ENCODE measurements around the gene TMEM26. TPM values are rescaled to one million over a fixed set of nuclear protein-coding genes. Genes with fewer than 3 reads are reported as not detected.

TMEM26 gene
- total RNA-seq, 1 experiment from 2014 or later, result 1.6 TPM

- Mint-ChIP-seq H3K27ac (peak overlapping the region; percentile 16; the same call in 1 of the 2 replicates), H3K36me3 (no peaks in the 10 kb centered on the region), H3K27me3 (ENCODE audit: low read depth) (no peaks in the 10 kb centered on the region), H3K9me3 (no peaks in the 10 kb centered on the region; the same call in 1 of the 2 replicates), H3K4me3 (no peak overlapping the region), H3K4me1 (peaks cover 13% of the 10 kb centered on the region)
- no peak for TF ChIP-seq ZNF263 (CRISPR knock-in tag; IDR thresholded peaks at IDR 0.05; ENCODE audit: low read depth)
- TF ChIP-seq JUN (CRISPR knock-in tag; IDR thresholded peaks at IDR 0.05), result no peak
- TF ChIP-seq JAZF1 (CRISPR knock-in tag; IDR thresholded peaks at IDR 0.05), result no peak
- DNase-seq (ENCODE audit: low spot score) (no peak), ATAC-seq (peak; percentile 39; the same call in 1 of the 2 replicates)
- POLR2A ChIA-PET, result no interaction called here
- CTCF ChIA-PET, result interaction anchor here (0.6 kb wide), 1 partner anchor 14 kb away, joined by 3 read pairs; no protein-coding TSS in a partner anchor
Measured at GRCh38 chr10:61472090-61472674, 19.0 kb upstream of the TMEM26 start.

GRCh38 chr10:61471491-61471890 is 18.3 kb upstream of the TMEM26 start:
- CTCF ChIA-PET, result interaction anchor here (0.6 kb wide), 1 partner anchor 13 kb away, joined by 3 read pairs; no protein-coding TSS in a partner anchor
- no peak for ATAC-seq
- H3K4me3 Mint-ChIP-seq, result no peak overlapping the region

GRCh38 chr10:61470740-61471139 is 17.6 kb upstream of the TMEM26 start:
- POLR2A ChIA-PET, result no interaction called here
- no peak for TF ChIP-seq ZNF219 (CRISPR knock-in tag; IDR thresholded peaks at IDR 0.05; ENCODE audit: borderline replicate concordance)
- TF ChIP-seq CREB1 (CRISPR knock-in tag; IDR thresholded peaks at IDR 0.05), result no peak
- DNase-seq (ENCODE audit: low spot score), result no peak
- Mint-ChIP-seq H3K4me3 (no peak overlapping the region), H3K9me3 (no peaks in the 10 kb centered on the region; the same call in 1 of the 2 replicates), H3K27ac (no peak overlapping the region), H3K36me3 (no peaks in the 10 kb centered on the region), H3K27me3 (ENCODE audit: low read depth) (no peaks in the 10 kb centered on the region), H3K4me1 (peaks cover 13% of the 10 kb centered on the region)
- CTCF ChIA-PET, result no interaction called here
- no peak for ATAC-seq

More at GRCh38 chr10:61471491-61471890, 18.3 kb upstream of the TMEM26 start:
- no peaks in the 10 kb centered on the region for H3K27me3 Mint-ChIP-seq (ENCODE audit: low read depth)
- DNase-seq (ENCODE audit: low spot score), result no peak
- TF ChIP-seq, protein P1, sequence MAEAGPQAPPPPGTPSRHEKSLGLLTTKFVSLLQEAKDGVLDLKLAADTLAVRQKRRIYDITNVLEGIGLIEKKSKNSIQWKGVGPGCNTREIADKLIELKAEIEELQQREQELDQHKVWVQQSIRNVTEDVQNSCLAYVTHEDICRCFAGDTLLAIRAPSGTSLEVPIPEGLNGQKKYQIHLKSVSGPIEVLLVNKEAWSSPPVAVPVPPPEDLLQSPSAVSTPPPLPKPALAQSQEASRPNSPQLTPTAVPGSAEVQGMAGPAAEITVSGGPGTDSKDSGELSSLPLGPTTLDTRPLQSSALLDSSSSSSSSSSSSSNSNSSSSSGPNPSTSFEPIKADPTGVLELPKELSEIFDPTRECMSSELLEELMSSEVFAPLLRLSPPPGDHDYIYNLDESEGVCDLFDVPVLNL (CRISPR knock-in tag; IDR thresholded peaks at IDR 0.05; ENCODE audit: borderline replicate concordance, low read depth), result no peak
- TF ChIP-seq, protein P2, sequence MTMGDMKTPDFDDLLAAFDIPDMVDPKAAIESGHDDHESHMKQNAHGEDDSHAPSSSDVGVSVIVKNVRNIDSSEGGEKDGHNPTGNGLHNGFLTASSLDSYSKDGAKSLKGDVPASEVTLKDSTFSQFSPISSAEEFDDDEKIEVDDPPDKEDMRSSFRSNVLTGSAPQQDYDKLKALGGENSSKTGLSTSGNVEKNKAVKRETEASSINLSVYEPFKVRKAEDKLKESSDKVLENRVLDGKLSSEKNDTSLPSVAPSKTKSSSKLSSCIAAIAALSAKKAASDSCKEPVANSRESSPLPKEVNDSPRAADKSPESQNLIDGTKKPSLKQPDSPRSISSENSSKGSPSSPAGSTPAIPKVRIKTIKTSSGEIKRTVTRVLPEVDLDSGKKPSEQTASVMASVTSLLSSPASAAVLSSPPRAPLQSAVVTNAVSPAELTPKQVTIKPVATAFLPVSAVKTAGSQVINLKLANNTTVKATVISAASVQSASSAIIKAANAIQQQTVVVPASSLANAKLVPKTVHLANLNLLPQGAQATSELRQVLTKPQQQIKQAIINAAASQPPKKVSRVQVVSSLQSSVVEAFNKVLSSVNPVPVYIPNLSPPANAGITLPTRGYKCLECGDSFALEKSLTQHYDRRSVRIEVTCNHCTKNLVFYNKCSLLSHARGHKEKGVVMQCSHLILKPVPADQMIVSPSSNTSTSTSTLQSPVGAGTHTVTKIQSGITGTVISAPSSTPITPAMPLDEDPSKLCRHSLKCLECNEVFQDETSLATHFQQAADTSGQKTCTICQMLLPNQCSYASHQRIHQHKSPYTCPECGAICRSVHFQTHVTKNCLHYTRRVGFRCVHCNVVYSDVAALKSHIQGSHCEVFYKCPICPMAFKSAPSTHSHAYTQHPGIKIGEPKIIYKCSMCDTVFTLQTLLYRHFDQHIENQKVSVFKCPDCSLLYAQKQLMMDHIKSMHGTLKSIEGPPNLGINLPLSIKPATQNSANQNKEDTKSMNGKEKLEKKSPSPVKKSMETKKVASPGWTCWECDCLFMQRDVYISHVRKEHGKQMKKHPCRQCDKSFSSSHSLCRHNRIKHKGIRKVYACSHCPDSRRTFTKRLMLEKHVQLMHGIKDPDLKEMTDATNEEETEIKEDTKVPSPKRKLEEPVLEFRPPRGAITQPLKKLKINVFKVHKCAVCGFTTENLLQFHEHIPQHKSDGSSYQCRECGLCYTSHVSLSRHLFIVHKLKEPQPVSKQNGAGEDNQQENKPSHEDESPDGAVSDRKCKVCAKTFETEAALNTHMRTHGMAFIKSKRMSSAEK (CRISPR knock-in tag; IDR thresholded peaks at IDR 0.05; ENCODE audit: borderline replicate concordance), result no peak
- TF ChIP-seq RELA (CRISPR knock-in tag; IDR thresholded peaks at IDR 0.05; ENCODE audit: borderline replicate concordance), result no peak
- TF ChIP-seq SMAD3 (CRISPR knock-in tag; IDR thresholded peaks at IDR 0.05; ENCODE audit: borderline replicate concordance), result no peak
- TF ChIP-seq ZNF317 (CRISPR knock-in tag; IDR thresholded peaks at IDR 0.05; ENCODE audit: borderline replicate concordance, low read depth), result no peak
- TF ChIP-seq KAT7 (CRISPR knock-in tag; IDR thresholded peaks at IDR 0.05; ENCODE audit: borderline replicate concordance), result no peak
- TF ChIP-seq ZNF219 (CRISPR knock-in tag; IDR thresholded peaks at IDR 0.05; ENCODE audit: borderline replicate concordance), result no peak
- TF ChIP-seq, protein P3, sequence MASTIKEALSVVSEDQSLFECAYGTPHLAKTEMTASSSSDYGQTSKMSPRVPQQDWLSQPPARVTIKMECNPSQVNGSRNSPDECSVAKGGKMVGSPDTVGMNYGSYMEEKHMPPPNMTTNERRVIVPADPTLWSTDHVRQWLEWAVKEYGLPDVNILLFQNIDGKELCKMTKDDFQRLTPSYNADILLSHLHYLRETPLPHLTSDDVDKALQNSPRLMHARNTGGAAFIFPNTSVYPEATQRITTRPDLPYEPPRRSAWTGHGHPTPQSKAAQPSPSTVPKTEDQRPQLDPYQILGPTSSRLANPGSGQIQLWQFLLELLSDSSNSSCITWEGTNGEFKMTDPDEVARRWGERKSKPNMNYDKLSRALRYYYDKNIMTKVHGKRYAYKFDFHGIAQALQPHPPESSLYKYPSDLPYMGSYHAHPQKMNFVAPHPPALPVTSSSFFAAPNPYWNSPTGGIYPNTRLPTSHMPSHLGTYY (CRISPR knock-in tag; IDR thresholded peaks at IDR 0.05), result no peak
- POLR2A ChIA-PET, result no interaction called here
- H3K4me1 Mint-ChIP-seq, result peaks cover 13% of the 10 kb centered on the region
- no peaks in the 10 kb centered on the region for H3K36me3 Mint-ChIP-seq
- H3K27ac Mint-ChIP-seq, result no peak overlapping the region
- H3K9me3 Mint-ChIP-seq, result no peaks in the 10 kb centered on the region; the same call in 1 of the 2 replicates
